G401.6 (cell line): ENCODE measurements around the gene RBM38.

Experiments used
- FAIRE-seq: peaks from 2 replicates; lab custom pipeline; 2012; peaks lifted over from hg19 to GRCh38; lab: Jason Lieb, UNC

The RBM38 gene

GRCh38 chr20:57391439-57392301, 474 bp downstream of the RBM38 start:
- no peak for FAIRE-seq

GRCh38 chr20:57392512-57393271, 1.5 kb downstream of the RBM38 start:
- no peak for FAIRE-seq

GRCh38 chr20:57393321-57394120, 2.3 kb downstream of the RBM38 start:
- FAIRE-seq = no peak

GRCh38 chr20:57394121-57395082, 3.2 kb downstream of the RBM38 start:
- no peak for FAIRE-seq

- no peak for FAIRE-seq
Observed at GRCh38 chr20:57395111-57395966, 4.1 kb downstream of the RBM38 start.

GRCh38 chr20:57396212-57396983, 5.2 kb downstream of the RBM38 start:
- FAIRE-seq = no peak

GRCh38 chr20:57396984-57397692, 5.9 kb downstream of the RBM38 start:
- FAIRE-seq = no peak

- FAIRE-seq = no peak
Observed at GRCh38 chr20:57397693-57398108, 6.5 kb downstream of the RBM38 start.

- FAIRE-seq = no peak
Observed at GRCh38 chr20:57398231-57398821, 7.1 kb downstream of the RBM38 start.

- FAIRE-seq = no peak
Observed at GRCh38 chr20:57398901-57399535, 7.8 kb downstream of the RBM38 start.

- FAIRE-seq = no peak
Observed at GRCh38 chr20:57399587-57400155, 8.5 kb downstream of the RBM38 start.

- no peak for FAIRE-seq
Observed at GRCh38 chr20:57400231-57400701, 9.1 kb downstream of the RBM38 start.

GRCh38 chr20:57400821-57401564, 9.8 kb downstream of the RBM38 start:
- FAIRE-seq = no peak

- FAIRE-seq = no peak
Observed at GRCh38 chr20:57401565-57401918, 10.3 kb downstream of the RBM38 start.

- no peak for FAIRE-seq
Observed at GRCh38 chr20:57402206-57403125, 11.3 kb downstream of the RBM38 start.

- no peak for FAIRE-seq
Observed at GRCh38 chr20:57403216-57403615, 12.0 kb downstream of the RBM38 start.
